ENCODE measurements around the gene MCM5. TPM values are rescaled to one million over a fixed set of nuclear protein-coding genes. Genes with fewer than 3 reads are reported as not detected.
A peak's percentile ranks its signal among the peaks of the same experiment; 100 is the strongest.
"Not testable (repeated sequence)": the region's sequence is repeated elsewhere in the genome, so short reads cannot be mapped to it uniquely, and the experiment has no call there.

MCM5 gene
- total RNA-seq: 9.1 TPM

DNA sequence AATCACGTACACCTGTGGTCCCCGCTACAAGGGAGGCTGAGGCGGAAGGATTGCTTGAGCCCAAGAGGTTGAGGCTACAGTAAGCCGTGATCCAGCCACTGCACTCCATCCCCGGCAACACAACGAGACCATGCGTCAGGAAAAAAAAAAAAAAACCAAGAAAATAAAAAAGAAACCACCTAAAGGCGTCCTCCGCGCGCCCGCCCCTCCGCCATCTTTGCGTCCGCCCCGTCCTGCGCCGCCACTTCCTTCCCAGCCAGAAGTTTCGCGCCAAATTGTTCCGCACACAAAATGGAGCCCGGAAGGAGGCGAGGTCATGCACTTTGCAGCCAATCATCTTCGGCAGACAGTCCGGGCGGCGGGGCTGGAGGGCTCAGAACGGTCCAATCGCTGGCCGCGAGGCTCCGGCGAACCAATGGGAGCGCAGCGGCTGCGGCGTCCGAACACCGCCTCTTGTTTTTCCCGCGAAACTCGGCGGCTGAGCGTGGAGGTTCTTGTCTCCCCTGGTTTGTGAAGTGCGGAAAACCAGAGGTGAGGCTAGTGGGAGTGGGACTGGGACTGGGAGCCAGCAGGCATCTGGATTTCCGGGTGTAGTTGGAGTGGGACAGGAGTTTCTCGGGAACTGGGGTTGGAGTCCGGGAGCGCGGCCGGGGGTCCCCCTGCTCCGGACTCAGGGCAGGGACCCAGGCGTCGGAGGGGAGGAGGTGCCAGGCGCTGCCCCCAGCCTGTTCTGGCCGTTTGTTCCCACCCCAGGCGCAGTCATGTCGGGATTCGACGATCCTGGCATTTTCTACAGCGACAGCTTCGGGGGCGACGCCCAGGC is at the start of gene MCM5:
Gene MCM5 (plus strand): TSS at position 463 of the 823 bp plus-strand sequence. CDS start 299 bp downstream, at position 762.
- DNase-seq (ENCODE audit: low spot score) (peak; percentile 97), ATAC-seq (peak; percentile 92)

- peak; percentile 90 for ATAC-seq
- DNase-seq (ENCODE audit: low spot score): peak; percentile 95
Observed at GRCh38 chr22:35350539-35351503, 49.1 kb upstream of the MCM5 start.

DNA sequence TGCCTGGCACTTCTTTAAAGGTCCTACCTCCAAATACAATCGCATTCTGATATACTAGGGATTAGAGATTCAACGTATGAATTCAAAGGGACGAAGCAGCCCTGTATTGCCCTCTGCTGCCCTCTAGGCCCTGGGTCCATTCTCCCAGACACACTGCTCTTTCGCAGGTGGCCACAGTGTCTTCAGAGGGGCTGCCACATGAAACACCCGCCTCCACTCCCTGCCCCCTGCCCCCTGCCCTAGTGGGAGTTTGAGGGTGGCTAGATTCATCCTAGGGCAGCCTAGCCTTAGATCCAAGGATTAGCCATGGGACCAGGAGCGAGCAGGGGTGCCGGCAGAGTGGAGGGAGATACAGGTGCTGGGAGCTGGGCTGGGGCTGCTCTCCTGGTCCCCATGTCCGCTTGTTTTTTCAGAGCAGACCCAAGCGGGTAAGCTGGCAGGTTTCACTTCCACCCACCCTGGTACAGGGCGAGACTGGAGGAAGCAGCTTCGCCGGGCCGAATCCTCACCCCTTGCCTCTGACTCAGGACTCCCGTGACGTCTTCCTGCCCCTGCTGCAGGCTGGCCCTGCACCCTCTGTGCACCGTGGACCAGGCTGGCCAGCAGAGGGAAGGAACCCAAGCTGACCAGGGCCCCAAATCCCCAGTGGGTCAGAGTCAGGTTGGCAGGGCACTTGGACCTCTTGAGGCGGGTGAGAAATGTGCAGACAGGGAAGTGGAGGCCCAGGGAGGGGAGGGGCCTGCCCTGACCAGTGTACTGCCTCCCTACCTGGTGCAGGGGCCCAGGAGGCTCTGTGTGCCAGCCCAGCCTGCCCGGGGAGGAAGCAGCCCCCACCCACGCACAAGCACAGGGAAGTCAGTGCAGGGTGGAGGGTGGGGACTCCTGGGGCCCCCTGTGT is 47.5 kb upstream of the MCM5 start:
- DNase-seq (ENCODE audit: low spot score) (no peak), ATAC-seq (peak; percentile 34)

GRCh38 chr22:35353318-35353717 is 46.6 kb upstream of the MCM5 start:
- ATAC-seq (no peak), DNase-seq (ENCODE audit: low spot score) (no peak)

DNA sequence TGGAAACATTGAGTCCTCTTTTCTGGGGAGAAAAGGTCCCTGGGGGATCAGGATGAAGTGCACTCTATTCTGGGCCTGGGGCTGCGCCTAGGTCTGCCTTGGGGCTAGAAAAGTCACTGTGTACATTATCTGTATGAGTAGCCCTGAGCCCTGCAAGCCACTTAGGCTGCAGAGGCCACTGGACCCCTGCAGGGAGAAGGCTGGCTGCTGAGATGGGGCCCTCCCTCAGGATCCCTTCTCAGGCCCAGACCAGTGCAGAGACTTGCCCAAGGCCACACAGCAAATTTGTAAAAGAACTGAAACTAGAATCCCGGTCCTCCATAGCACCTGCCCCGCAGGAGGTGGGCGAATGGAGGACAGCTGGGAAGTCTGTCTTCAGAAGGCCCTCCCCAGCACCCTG is 45.9 kb upstream of the MCM5 start:
- no peak for DNase-seq (ENCODE audit: low spot score)
- ATAC-seq: no peak

DNA sequence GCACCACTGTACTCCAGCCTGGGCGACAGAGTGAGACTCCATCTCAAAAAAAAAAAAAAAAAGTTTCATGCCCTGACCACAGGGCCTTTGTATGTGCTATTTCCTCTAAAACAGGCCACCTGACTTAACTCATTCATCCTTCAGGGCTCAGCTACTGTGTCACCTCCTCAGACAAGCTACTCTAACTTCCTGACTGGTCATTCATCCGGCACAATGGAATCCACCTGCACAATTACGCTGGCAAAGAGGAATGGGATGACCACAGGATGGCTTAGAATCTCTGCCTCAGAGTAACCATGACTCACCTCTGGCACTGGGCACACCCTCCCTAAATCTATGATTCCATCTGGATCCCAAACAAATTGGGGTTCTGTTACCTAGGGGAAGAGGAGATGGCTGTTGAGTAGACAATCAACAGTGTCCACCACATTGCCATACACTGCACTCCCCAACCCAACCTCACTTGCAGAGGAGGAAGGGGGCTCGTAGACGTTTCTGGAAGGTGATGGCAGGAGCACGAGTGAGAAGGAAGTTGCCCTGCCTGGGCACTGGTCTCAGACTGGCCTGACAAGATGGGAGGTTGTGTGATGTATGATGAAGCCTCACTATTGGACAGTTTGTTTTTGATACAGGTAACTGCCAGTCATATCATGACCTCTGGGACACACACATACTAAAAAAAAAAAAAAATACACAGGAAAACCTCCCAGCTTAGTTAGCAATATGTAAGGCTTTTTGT is 41.9 kb upstream of the MCM5 start:
- no peak for ATAC-seq
- DNase-seq (ENCODE audit: low spot score): no peak

- DNase-seq (ENCODE audit: low spot score) (no peak), ATAC-seq (no peak)
Observed at GRCh38 chr22:35359380-35360065, 40.4 kb upstream of the MCM5 start.

- no peak for ATAC-seq
- DNase-seq (ENCODE audit: low spot score): no peak
Observed at GRCh38 chr22:35361001-35361558, 38.9 kb upstream of the MCM5 start.

GRCh38 chr22:35363566-35364086 is 36.3 kb upstream of the MCM5 start:
- DNase-seq (ENCODE audit: low spot score): no peak
- no peak for ATAC-seq

DNA sequence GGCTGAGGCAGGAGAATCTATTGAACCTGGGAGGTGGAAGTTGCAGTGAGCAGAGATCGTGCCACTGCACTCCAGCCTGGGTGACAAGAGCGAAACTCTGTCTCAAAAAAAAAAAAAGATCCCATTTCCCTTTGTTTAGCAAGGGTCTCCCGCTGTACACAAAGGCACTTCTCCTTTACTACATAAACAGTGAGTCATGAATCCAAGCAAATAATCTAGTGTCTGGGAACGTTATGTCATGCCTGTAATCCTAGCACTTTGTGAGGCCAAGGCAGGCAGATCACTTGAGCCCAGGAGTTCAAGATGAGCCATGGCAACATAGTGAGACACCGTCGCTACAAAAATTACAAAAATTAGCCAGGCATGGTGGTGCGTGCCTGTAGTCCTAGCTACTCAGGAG is 35.7 kb upstream of the MCM5 start:
- not testable (repeated sequence) for ATAC-seq; DNase-seq (ENCODE audit: low spot score)

- ATAC-seq: no peak
- no peak for DNase-seq (ENCODE audit: low spot score)
Observed at GRCh38 chr22:35367331-35367886, 32.5 kb upstream of the MCM5 start.

GRCh38 chr22:35368386-35368785 is 31.6 kb upstream of the MCM5 start:
- peak; percentile 25 for ATAC-seq
- no peak for DNase-seq (ENCODE audit: low spot score)

- no peak for ATAC-seq
- DNase-seq (ENCODE audit: low spot score): no peak
Observed at GRCh38 chr22:35369996-35370395, 29.9 kb upstream of the MCM5 start.

DNA sequence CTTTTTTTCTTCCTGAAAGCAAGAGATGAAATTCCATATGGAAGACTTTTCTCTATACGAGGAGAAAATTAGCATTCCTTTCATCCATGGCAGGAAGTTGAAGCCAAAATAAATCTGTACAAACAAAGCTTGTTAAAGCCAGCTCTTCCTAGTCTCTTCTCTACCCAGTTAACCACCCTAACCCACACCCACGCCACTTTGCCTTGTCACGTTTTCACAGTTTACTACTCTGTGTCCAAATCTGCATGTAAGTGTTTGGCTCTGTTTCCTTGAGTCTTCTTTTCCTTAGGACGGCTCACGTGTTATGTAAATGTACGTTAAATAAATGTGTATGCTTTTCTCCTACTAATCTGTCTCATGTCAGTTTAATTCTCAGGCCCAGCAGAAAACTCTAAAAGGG is 26.2 kb upstream of the MCM5 start:
- no peak for DNase-seq (ENCODE audit: low spot score)

GRCh38 chr22:35375031-35375430 is 24.9 kb upstream of the MCM5 start:
- DNase-seq (ENCODE audit: low spot score) (no peak), ATAC-seq (no peak)

More for the DNA sequence above, 26.2 kb upstream of the MCM5 start:
- no peak for ATAC-seq

DNA sequence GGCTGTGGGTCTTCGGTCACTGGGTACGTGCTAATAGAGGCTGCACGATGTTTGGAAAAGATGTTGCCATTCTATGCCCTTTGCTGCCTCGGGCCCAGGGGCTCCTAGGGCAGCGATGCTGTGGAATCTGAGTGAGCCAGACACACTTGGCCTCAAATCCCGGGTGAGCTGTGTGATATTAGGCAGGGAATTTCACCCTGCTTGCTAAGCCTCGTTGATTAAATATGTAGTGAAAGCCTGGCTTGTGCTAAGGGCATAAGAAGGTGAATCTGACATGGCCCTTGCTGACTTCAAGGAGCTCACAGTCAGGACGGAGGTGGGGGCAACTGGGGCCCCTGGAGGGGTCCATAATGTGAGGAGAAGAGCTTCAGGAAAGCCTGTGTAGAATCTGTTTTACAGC is 24.4 kb upstream of the MCM5 start:
- no peak for ATAC-seq
- DNase-seq (ENCODE audit: low spot score): no peak

DNA sequence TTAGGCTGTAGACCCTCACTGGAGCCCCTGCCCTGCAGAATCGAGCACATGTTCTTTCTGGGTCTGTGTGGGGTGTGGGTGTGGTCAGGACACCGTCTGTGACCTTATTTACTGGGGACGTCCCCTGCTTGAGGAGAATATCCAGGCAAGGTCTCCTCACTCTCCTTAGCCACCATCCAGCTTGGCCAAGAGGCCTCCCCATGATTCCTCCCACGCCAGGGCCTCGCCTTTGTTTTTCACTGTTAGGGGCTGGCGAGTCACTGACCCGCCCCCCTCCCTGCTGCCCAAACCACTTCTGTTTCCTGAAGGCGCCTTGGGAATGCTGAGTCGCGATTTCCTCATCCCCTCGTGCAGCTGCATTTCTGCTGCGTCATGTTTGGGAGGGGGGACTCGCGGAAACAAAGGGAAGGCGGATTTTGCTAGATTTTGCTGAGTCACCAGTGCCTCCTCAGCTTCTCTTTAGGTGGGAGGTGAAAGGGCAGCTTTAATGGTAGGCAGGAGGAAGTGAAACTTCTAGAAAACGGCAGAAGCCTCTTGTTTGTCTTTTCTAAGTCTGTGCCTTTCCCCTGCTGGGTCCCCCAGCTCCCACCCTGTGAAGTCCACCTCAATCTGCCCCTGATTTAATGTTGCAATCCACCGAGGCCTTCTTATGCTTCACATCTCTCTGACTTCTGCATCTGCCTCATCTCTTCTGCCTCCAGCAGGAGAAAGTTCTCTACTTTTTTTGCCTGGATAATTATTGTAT is 23.0 kb upstream of the MCM5 start:
- no peak for ATAC-seq
- DNase-seq (ENCODE audit: low spot score): peak; percentile 77

- ATAC-seq (no peak), DNase-seq (ENCODE audit: low spot score) (no peak)
Observed at GRCh38 chr22:35377735-35378134, 22.2 kb upstream of the MCM5 start.

Data from left lobe of liver (tissue), 2 donors.